Tibial nerve (tissue), 3 donors: ENCODE results near the gene PRKG1.

Experiments used
- CTCF ChIP-seq, 5 experiments: fragments of 200-600 bp in 3 of 5; fragments of 450-650 bp in 2 of 5; sonication (generic) in 3 of 5; IDR thresholded peaks; one replicate each; pipeline ENCODE4 v1.5.1; 2016 to 2019; ENCODE audit warnings: antibody characterized with exemption in 5 of 5, mild to moderate bottlenecking in 3 of 5, moderate library complexity in 2 of 5
- POLR2A ChIP-seq, 2 donors: fragments of 450-650 bp; IDR thresholded peaks; one replicate each; pipeline ENCODE4 v1.6.1; 2017; ENCODE audit warnings: antibody characterized with exemption in 2 of 2, mild to moderate bottlenecking in 2 of 2, moderate library complexity in 2 of 2

- no peak for TF ChIP-seq CTCF (IDR thresholded peaks at IDR 0.05)
- TF ChIP-seq POLR2A (IDR thresholded peaks at IDR 0.05), result no peak
These were observed 269.1 kb downstream of the PRKG1 start for GRCh38 chr10:51343391-51343790.
